ENCODE data around the gene BAIAP2L1. TPM values are rescaled to one million over a fixed set of nuclear protein-coding genes. Genes with fewer than 3 reads are reported as not detected.

Gene BAIAP2L1
- polyA plus RNA-seq, 1 donor from 2014 or later: 0.49 TPM

GRCh38 chr7:98289333-98289875 lies 111.5 kb downstream of the BAIAP2L1 start:
- no peak overlapping the region for H3K27ac Mint-ChIP-seq
- H3K27me3 Mint-ChIP-seq: no peaks in the 10 kb centered on the region
- peaks cover 2% of the 10 kb centered on the region for H3K36me3 Mint-ChIP-seq
- peak overlapping the region in 1 of 4 donors; percentile 40 for H3K4me3 Mint-ChIP-seq
- H3K4me1 Mint-ChIP-seq: peaks cover 4 to 7% (median 5%) of the 10 kb centered on the region in 3 donors
- H3K9me3 Mint-ChIP-seq: no peaks in the 10 kb centered on the region

DNA sequence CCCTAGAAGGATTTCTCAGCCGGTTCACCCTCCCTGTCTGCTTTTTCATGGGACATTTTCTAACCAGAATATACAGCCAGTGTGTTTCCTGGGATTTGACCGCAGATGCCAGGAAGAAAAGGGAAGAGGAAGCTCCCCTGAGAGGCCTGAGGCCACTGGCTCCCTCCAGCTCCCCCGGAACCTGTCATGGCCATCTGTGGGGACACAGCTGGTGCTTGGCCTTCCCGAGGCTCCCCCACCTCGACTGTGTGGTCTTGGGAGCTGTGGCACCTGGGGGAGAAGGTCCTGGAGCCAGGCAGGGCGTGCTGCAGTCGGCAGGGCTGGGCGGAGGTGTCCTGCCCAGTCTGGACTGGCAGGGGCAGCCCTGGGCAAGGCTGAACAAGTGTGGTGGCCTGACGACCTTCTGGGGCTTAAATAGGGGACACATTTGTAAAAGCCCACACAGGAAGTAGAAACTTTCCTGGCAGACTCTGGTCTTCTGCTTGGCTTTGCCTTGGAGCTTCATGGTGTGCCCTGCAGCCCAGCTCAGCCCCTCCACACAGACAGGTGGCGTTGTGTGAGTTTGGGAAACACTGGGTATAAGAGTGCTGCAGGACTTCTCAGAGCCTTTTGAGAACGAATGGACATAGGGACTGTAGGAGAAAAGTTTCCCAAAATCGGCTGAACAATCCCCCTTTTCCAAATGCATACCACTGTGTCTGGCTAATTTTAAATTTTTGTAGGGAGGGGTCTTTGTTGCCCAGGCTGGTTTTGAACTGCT lies 112.6 kb downstream of the BAIAP2L1 start:
- Mint-ChIP-seq H3K36me3 (peaks cover 2% of the 10 kb centered on the region), H3K27me3 (no peaks in the 10 kb centered on the region), H3K4me1 (peaks cover 5 to 8% (median 5%) of the 10 kb centered on the region in 3 donors), H3K27ac (peak overlapping the region in 2 of 3 donors; percentile 78 to 87), H3K9me3 (no peaks in the 10 kb centered on the region), H3K4me3 (peak overlapping the region in 1 of 4 donors; percentile 14)

DNA sequence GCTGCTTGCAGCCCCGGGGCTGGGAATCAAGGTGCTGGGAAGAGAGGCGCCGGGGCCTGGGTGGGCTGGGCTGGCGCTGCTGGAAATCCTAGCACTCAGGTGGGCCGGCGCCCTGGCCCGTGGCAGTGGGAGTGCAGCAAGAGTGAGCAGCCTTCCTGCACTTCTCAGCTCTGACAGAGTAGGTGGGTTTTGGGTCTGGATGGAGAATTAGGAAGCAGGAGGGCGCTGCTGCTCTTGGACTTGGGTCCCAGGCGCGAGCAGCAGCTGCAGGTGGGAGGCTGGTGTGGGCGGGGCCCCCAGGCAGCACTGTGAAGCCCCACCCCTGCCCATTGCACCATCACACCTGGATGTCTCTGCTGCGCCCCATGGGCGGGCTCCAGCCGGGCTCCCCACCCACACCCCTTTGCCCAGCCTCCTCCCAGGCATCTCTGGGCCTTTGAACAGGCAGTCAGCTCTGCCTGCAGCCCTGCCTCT lies 113.4 kb downstream of the BAIAP2L1 start:
- H3K4me1 Mint-ChIP-seq: peaks cover 7 to 15% (median 12%) of the 10 kb centered on the region in 3 donors
- no peaks in the 10 kb centered on the region for H3K9me3 Mint-ChIP-seq

DNA sequence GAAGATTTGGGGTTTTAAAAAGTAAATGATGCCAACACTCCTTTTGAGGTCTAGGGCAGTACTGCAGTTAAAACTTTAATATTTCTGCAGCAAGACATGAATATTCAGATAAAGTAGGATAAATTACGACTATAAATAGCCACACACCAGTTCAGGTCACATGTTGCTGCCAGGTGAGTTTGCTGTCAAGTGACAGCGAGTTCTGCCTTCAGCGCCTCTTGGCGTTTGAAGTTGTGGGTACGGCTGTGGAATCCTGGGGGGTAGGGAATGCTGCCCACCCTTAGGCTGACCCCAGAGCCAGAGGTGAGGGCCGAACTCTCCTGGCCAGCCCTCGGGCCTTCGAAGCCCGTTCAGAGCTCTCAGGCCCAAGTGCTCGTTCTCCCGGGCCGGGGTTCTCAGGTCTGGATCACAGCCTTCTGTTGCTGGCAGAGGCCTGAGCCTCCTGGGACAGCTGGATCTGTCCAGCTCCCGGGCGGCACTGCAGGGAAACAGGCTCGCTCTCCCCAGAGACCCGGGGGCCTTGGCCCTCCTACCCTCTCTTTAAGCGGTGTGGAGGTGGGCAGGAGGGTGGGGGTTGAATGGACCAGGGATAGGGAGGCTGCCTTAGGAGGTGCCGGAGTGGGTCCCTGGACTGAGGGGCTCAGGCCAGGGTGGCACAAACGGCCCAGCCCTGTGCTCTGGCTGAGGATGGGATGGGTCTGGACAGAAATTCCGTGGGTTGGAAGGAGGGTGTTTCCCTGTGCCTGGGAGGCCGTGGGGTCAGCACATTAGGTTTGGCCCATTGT lies 114.0 kb downstream of the BAIAP2L1 start:
- Mint-ChIP-seq H3K4me3 (peak overlapping the region in 1 of 4 donors; percentile 50), H3K9me3 (no peaks in the 10 kb centered on the region), H3K36me3 (peaks cover 2% of the 10 kb centered on the region), H3K27ac (peak overlapping the region in 1 of 3 donors; percentile 58), H3K27me3 (no peaks in the 10 kb centered on the region), H3K4me1 (peaks cover 7 to 19% (median 14%) of the 10 kb centered on the region in 3 donors)

More for the DNA sequence above, 113.4 kb downstream of the BAIAP2L1 start:
- peaks cover 2% of the 10 kb centered on the region for H3K36me3 Mint-ChIP-seq
- no peaks in the 10 kb centered on the region for H3K27me3 Mint-ChIP-seq
- H3K27ac Mint-ChIP-seq: peak overlapping the region in 1 of 3 donors; percentile 78
- H3K4me3 Mint-ChIP-seq: no peak overlapping the region

DNA sequence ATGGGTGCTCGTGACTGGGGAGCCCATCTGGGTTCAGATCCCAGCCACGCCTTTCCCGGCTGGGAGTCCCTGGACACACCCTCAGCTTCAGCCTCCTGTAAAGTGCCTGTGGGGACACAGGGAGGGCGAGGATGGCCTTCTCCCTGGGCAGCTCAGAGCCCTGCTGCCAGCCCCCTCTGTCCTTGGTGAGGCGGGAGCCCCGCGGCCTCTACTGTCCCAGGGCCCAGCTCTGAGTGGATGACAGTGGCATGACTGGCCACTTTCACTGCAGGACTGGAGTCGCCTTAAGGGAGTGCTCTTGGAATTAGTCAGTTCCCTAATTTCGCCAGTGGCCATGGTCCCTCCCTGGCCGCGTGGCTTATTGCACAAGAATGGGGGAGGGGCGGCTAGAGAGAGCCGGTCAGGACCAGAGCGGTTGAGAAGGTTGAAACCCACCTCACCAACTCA lies 114.8 kb downstream of the BAIAP2L1 start:
- Mint-ChIP-seq H3K36me3 (peaks cover 2% of the 10 kb centered on the region), H3K9me3 (no peaks in the 10 kb centered on the region), H3K27me3 (no peaks in the 10 kb centered on the region), H3K27ac (peak overlapping the region in 1 of 3 donors; percentile 58), H3K4me1 (peaks cover 7 to 19% (median 14%) of the 10 kb centered on the region in 3 donors), H3K4me3 (peak overlapping the region in 1 of 4 donors; percentile 50)

DNA sequence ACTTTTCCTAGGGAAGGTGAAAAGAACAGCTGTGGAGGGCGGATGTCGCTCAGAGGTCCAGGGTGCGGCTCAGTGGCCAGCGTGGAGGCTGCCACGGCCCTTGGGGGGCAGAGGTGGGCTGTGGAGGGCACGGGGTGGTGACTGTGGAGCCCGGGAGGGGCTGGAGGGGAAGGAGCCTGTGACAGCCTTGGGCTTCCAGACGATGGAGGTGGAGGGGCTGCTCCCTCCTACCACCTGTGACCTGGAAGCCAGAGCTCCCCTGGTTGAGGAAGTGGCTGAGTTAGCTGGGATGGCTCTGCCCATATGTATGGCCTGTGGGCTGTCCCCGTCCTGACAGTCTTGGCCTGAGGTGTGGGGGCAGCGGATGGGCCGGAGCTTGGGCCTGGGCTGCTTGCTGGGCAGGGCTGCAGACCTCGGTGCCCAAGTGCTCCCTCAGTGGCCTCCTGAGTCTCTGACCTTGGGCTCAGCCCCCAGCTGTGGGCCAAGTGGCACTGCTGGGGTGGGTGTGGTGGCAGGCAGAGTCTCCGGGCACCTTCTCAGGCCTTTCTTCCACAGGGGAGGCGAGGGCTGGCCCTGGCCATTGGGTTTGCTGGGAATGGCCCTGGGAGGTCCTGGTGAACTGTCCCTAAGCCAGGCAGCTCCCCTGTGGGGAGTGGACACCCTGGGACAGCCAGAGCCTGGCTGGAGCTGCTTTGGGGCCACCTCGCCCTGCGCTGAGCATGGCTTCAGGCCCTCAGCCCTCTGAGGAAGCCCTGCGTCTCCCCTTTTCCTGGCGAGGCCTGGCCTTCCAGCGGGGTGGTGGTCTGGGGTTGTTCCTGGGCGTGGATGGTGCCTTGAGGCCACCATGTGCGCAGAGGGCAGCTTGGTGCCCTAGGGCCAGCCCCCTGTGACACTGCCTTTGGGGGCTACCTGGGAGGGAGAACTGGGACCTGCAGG lies 115.5 kb downstream of the BAIAP2L1 start:
- H3K4me3 Mint-ChIP-seq: peak overlapping the region in 1 of 4 donors; percentile 45
- H3K4me1 Mint-ChIP-seq: peaks cover 9 to 22% (median 14%) of the 10 kb centered on the region in 3 donors
- H3K36me3 Mint-ChIP-seq: no peaks in the 10 kb centered on the region
- no peaks in the 10 kb centered on the region for H3K9me3 Mint-ChIP-seq
- H3K27me3 Mint-ChIP-seq: no peaks in the 10 kb centered on the region
- H3K27ac Mint-ChIP-seq: peak overlapping the region in 2 of 3 donors; percentile 46 to 80

- Mint-ChIP-seq H3K4me3 (peak overlapping the region in 2 of 4 donors; percentile 45 to 72), H3K27ac (peak overlapping the region in 2 of 3 donors; percentile 78 to 80), H3K9me3 (no peaks in the 10 kb centered on the region), H3K36me3 (no peaks in the 10 kb centered on the region), H3K4me1 (peaks cover 11 to 22% (median 14%) of the 10 kb centered on the region in 3 donors), H3K27me3 (no peaks in the 10 kb centered on the region)
Observed at GRCh38 chr7:98284335-98285036, 116.4 kb downstream of the BAIAP2L1 start.

DNA sequence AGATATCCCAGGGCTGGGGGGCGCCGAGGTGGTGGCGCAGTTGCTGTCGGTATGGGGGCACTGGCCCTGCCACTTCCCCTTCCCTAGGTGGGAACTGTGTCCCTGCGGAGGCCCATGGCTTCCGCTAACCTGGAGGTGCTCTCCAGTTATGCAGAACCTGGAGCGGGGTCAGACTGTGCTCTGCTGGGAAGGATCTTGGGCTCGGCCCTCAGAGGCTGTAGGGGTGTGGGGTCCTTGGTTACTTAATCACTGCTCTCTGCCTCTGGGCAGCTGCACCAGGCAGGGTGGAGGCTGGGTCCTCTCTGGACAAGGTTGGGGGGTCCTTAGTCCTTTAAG lies 117.0 kb downstream of the BAIAP2L1 start:
- peak overlapping the region in 3 of 4 donors; percentile 38 to 72 (median 45) for H3K4me3 Mint-ChIP-seq
- peaks cover 11 to 22% (median 14%) of the 10 kb centered on the region in 3 donors for H3K4me1 Mint-ChIP-seq

GRCh38 chr7:98283127-98283886 lies 117.6 kb downstream of the BAIAP2L1 start:
- no peaks in the 10 kb centered on the region for H3K27me3 Mint-ChIP-seq
- no peaks in the 10 kb centered on the region for H3K9me3 Mint-ChIP-seq
- H3K4me3 Mint-ChIP-seq: peak overlapping the region; percentile 72 to 90 (median 82)
- peaks cover 10 to 22% (median 11%) of the 10 kb centered on the region in 3 donors for H3K4me1 Mint-ChIP-seq
- H3K36me3 Mint-ChIP-seq: no peaks in the 10 kb centered on the region
- H3K27ac Mint-ChIP-seq: peak overlapping the region; percentile 16 to 83 (median 80)

More for the DNA sequence above, 117.0 kb downstream of the BAIAP2L1 start:
- H3K36me3 Mint-ChIP-seq: no peaks in the 10 kb centered on the region
- no peaks in the 10 kb centered on the region for H3K9me3 Mint-ChIP-seq
- H3K27ac Mint-ChIP-seq: peak overlapping the region in 1 of 3 donors; percentile 80
- no peaks in the 10 kb centered on the region for H3K27me3 Mint-ChIP-seq

DNA sequence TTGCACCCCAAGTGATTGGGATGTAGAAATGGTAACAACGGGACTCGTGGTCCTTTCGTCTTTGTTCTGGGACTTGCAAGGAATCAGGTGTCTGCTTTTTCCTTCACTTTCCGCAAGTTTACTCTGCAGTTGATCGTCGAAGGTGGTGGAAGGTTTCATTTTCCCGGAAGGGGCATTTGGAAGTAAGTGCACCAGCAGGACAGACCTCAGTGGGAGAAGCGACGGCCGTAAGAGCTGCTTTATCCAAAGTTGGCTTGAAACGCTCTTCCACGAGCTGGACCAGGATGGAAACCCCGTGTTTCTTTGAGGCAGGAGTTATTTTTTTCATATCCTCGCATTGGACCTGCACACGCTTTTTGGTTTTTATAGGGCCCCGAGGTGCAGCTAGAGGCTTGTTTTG lies 118.2 kb downstream of the BAIAP2L1 start:
- Mint-ChIP-seq H3K27ac (peak overlapping the region; percentile 16 to 83 (median 62)), H3K4me3 (peak overlapping the region; percentile 72 to 90 (median 82)), H3K36me3 (no peaks in the 10 kb centered on the region), H3K27me3 (no peaks in the 10 kb centered on the region), H3K9me3 (no peaks in the 10 kb centered on the region), H3K4me1 (peaks cover 10 to 22% (median 11%) of the 10 kb centered on the region in 3 donors)

- Mint-ChIP-seq H3K4me1 (peaks cover 10 to 22% (median 11%) of the 10 kb centered on the region in 3 donors), H3K4me3 (peak overlapping the region; percentile 72 to 90 (median 82)), H3K27me3 (no peaks in the 10 kb centered on the region), H3K27ac (peak overlapping the region in 2 of 3 donors; percentile 62 to 83), H3K36me3 (no peaks in the 10 kb centered on the region), H3K9me3 (no peaks in the 10 kb centered on the region)
Observed at GRCh38 chr7:98281757-98282606, 118.9 kb downstream of the BAIAP2L1 start.

Data from IgD-negative memory B cell (primary cell).